ENCODE measurements around the gene TMEM19.

Gene TMEM19

GRCh38 chr12:71710276-71711125 is 24.6 kb downstream of the TMEM19 start:
- DNase-seq = no peak

- no peak for DNase-seq
These were observed 32.7 kb downstream of the TMEM19 start for GRCh38 chr12:71718611-71719010.

DNA sequence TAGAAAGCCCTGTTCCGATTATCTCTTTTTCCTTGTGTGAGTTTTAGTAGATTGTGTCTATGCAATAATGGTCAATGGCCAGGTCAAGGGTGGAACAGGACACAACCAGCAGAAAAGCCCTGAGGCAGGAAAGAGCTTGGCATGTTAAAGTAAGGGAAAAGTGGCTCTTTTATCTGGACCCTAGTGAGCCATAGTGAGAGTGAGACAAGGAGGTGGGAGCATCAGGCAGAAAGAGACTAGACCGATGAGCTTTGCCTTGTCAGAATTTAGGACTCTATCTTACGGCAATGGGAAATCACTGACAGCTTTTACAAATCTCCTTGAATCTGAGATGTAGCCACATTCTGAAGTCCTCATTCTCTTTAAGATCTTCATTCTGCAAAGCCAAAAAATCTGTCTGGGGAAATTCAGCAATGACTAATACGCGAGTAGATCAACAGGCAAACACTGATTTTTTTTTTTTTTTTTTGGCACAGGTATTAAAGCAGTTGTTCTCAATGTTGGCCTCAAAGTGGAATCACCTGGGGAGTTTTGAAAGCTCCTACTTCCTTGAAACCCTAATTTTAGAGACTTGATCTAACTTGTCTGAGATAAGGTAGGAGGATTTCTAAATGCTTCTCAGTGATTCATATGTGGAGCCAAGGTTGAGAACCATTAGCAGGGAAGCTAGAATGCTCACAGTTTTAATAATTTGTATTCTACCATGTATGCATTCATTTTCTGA is 33.9 kb downstream of the TMEM19 start:
- no peak for DNase-seq

- DNase-seq = no peak
These were observed 36.1 kb downstream of the TMEM19 start for GRCh38 chr12:71721783-71722505.

- DNase-seq = no peak
These were observed 39.1 kb downstream of the TMEM19 start for GRCh38 chr12:71725011-71725410.

DNA sequence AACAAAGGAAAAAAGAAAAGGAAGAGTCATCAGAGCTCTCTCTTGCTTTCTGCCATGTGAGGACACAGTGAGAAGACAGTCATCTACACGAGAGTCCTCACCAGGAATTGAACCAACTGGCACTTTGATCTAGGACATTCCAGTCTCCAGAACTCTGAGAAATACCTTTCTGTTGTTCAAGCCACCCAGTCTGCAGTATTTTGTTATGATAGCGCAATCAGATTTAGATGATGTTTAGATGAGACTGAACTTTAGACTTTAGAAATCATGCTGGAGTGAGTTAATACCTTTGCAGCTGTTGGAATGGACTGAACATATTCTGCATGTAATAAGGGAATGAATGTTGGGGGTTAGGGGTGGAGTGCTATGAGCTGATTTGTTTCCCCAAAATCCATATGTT is 40.7 kb downstream of the TMEM19 start:
- no peak for DNase-seq

DNA sequence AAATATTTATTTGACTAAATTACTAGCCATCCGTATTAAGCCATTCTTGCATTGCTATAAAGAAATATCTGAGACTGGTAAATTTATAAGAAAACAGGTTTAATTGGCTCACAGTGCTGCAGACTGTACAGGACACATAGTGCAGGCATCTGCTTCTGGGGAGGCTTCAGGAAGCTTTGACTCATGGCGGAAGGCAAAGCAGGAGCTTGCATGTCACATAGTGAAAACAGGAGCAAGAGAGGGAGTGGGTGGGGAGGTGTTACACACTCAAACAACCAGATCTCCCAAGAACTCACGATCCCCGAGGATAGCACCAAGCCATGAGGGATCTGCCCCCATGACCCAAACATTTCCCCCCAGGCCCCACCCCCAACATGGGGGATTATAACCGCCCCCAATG is 42.1 kb downstream of the TMEM19 start:
- no peak for DNase-seq

GRCh38 chr12:71730936-71731335 is 45.1 kb downstream of the TMEM19 start:
- DNase-seq = no peak

GRCh38 chr12:71731439-71732356 is 45.8 kb downstream of the TMEM19 start:
- DNase-seq = no peak

DNA sequence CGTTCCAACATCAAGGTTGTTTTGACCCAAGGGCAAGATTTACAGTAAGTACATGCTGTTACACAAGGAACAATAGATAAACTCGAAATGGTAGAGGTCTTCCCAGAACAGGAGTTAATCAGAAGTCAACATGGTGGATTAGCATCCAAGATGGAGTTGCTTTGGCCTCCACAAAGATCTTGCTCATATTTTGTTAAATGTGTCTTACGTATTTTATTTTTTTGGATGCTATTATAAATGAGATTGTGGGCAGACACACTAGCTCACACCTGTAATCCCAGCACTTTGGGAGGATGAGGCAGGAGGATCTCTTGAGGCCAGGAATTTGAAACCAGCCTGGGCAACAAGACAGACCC is 46.5 kb downstream of the TMEM19 start:
- no peak for DNase-seq

GRCh38 chr12:71737197-71737596 is 51.3 kb downstream of the TMEM19 start:
- no peak for DNase-seq

DNA sequence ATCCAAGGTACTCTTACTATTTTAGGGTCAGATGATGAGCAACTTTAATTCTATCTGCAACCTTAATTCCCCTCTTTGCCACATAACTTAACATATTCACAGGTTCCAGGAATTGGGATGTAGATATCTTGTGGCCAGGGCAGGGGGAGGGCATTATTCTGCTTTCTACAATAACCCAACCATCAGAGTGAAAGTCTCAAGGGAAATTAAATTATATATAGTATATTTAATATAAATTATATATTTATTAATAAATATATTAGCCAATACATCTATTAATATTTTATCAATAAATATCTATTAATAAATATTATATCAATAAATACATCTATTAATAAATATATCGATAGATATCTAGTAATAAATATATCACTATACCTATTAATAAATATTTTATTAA is 57.1 kb downstream of the TMEM19 start:
- DNase-seq = no peak

GRCh38 chr12:71744522-71745300 is 58.8 kb downstream of the TMEM19 start:
- DNase-seq = no peak

DNA sequence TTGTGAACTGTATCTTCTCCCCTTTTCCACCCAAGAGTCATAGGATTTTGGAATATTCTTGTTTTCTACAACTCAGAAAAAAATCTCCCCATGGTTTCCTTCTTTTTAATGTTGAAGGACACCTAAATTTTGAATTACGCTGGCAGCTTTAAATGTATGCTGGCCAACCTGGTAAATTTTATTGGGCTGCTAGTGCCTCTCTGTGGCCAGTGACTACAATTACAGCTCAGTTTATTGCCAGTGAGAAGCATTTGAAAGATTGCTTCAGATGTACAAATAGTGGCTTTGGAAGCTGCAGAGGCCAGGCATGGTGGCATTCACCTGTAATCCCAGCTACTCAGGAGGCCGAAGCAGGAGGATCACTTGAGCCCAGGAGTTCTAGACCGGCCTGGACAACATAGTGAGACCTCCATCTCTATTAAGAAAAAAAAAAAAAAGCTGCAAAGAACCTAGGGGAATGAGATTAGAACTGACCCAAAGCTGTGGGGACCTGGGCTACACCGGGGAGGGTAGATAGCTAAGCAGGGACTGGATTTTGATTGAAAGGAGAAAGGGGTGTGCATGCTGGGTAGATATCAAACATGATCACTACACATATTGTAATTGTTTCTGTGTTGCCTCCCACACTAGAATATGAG is 61.2 kb downstream of the TMEM19 start:
- DNase-seq = peak; percentile 15

- DNase-seq = no peak
These were observed 62.4 kb downstream of the TMEM19 start for GRCh38 chr12:71748081-71748850.

DNA sequence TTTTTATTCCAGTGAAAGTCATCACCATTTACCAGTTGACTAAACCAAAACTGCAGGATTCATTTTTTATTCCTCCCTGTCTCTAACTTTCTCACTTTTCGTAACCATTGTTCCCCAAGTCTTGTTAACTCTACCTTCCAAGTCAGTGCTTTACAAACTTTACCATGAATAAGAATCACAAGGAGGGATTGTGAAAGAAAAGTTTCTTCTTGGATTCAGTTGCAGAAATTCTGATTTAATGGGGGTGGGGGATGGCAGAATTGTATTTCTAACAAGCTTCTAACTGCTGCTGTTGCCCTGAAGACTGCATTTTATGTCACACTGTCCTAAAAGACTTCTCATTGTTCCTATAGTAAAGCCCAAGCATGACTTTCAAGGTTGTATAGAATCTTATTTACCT is 63.8 kb downstream of the TMEM19 start:
- no peak for DNase-seq

DNA sequence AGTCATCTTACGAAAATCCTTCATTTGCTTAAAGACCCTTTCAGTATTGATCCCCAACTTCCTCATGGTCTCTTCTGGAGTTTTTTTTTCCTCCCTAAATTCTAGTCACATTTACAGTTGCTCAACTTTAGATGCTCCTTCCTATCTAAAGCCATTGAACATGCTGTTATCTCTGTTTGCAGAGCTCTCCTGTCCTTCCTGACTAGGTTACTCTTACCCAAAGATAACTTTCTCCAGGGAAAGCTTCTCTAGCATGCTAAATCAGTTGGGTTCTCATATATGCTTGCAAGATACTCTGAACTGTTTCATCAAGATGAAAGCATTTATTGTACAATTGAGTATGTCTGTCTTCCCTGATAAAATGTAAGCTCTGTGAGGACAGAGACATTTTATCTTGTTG is 67.0 kb downstream of the TMEM19 start:
- no peak for DNase-seq

All from right kidney (tissue), 1 donor.